Left ventricle myocardium inferior (tissue), 1 donor: Measurements from ENCODE around the gene EIF3D. TPM values are rescaled to one million over a fixed set of nuclear protein-coding genes. Genes with fewer than 3 reads are reported as not detected.
A peak's percentile ranks its signal among the peaks of the same experiment; 100 is the strongest.

Experiments used
- DNase-seq: peaks from one replicate; pipeline ENCODE4 v3.0.0-alpha.2; 2020
- H3K27ac ChIP-seq: fragments of 200-600 bp; replicated peaks from 2 replicates; pipeline ENCODE4 v1.8.0; 2021
- H3K27me3 ChIP-seq: fragments of 200-600 bp; 2 replicates; pipeline ENCODE4 v1.8.0; 2021; ENCODE audit warnings: low read depth
- H3K36me3 ChIP-seq: fragments of 200-600 bp; 2 replicates; pipeline ENCODE4 v1.8.0; 2021
- H3K4me1 ChIP-seq: fragments of 200-600 bp; 2 replicates; pipeline ENCODE4 v1.8.0; 2021
- H3K4me3 ChIP-seq: fragments of 200-600 bp; 2 replicates; pipeline ENCODE4 v1.8.0; 2021; ENCODE audit warnings: mild to moderate bottlenecking, moderate library complexity
- H3K9me3 ChIP-seq: fragments of 200-600 bp; replicated peaks from 2 replicates; pipeline ENCODE4 v1.8.0; 2021
- CTCF ChIP-seq: fragments of 200-600 bp; IDR thresholded peaks from 2 replicates; pipeline ENCODE4 v1.8.0; 2021; ENCODE audit warnings: antibody characterized with exemption, mild to moderate bottlenecking, borderline replicate concordance
- intact Hi-C: fragments of 100-400 bp; cut with micrococcal nuclease; formaldehyde crosslinking; loops from one replicate; pipeline ENCODE4 v1.11.0; 2022
- total RNA-seq: library from RNA; stranded (reverse); fragmentation: NEBNext Ultra II Directional; extraction: Animal tissue kit (Norgen Biotek cat#: 25700); gene quantifications from one replicate; pipeline ENCODE4 v1.2.1, GENCODE V29; 2021
- donor health status: DM: no; HTN: yes; CAD: no; lungs with severe emphysema.

EIF3D gene
- total RNA-seq, 1 donor from 2014 or later = 75.4 TPM

DNA sequence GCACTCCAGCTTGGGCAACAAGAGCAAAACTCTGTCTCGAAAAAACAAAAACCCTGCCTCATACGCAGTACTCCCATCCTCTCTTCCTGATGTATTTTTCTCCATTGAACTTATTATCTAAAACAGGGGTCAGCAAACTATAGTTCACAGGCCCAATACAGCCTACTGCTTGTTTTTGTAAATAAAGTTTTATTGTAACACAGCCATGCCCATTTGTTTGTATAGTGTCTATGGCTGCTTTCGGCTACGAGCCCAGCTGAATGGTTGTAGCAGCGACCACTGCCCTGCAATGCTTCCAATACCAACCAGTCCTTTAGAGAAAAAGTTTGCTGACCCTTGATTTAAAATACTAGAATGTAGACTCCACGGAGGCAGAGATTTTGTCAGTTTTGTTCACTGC is 53.6 kb downstream of the EIF3D start:
- Histone ChIP-seq H3K36me3 (peaks cover 97% of the 10 kb centered on the region), H3K4me1 (peaks cover 27% of the 10 kb centered on the region), H3K4me3 (no peak overlapping the region), H3K27ac (peak overlapping the region; percentile 65), H3K9me3 (no peaks in the 10 kb centered on the region), H3K27me3 (no peaks in the 10 kb centered on the region)
- no peak for TF ChIP-seq CTCF
- intact Hi-C loops = no loop called here
- no peak for DNase-seq

DNA sequence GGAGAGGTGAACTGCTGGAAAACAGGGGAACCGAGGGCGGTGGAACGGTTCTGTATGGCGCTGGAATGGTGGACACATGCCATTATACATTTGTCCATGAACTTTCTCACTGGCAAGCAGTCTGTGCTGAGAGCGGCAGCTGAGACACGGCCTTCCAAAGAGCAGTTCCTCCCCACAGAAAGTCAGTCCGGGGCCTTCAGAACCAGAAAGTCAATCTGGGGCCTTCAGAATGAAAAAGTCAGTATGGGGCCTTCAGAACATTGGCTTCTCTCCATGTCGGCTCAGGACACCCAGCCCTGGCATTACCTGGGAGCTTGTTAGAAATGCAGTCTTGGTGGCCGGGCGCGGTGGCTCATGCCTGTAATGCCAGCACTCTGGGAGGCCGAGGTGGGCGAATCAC is 56.3 kb downstream of the EIF3D start:
- Histone ChIP-seq H3K27ac (no peak overlapping the region), H3K4me1 (peaks cover 48% of the 10 kb centered on the region)
- TF ChIP-seq CTCF = no peak

DNA sequence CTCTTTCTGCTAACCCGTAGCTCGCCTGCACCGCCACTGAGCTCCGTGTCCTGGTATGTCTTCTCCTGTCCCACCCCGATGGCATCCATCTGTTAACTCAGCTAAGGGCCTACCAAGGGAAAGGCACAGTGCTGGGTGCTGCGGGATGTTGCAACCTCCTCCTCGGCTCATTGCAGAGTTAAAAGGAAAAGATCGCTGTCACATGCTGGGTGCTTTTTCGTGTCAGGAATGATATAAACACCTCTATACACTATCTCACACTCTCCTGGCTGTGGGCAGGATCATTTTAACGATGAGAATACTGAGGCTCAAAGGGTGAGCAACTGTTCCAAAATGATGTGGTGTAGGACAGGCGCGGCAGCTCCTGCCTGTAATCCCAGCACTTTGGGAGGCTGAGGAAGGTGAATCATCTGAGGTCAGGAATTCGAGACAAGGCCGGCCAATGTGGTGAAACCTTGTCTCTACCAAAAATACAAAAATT is 57.6 kb downstream of the EIF3D start:
- Histone ChIP-seq H3K36me3 (peaks cover 58% of the 10 kb centered on the region), H3K27ac (no peak overlapping the region)

More for the DNA sequence above, 56.3 kb downstream of the EIF3D start:
- DNase-seq = no peak
- H3K27me3 ChIP-seq = no peaks in the 10 kb centered on the region
- no peak overlapping the region for H3K4me3 ChIP-seq
- no peaks in the 10 kb centered on the region for H3K9me3 ChIP-seq
- intact Hi-C loops = loop anchor here (5.0 kb wide), 1 partner anchor 170 kb away; no protein-coding TSS in a partner anchor
- H3K36me3 ChIP-seq = peaks cover 71% of the 10 kb centered on the region

GRCh38 chr22:36470994-36471331 is 58.0 kb downstream of the EIF3D start:
- H3K9me3 ChIP-seq = no peaks in the 10 kb centered on the region

More for the DNA sequence above, 57.6 kb downstream of the EIF3D start:
- Histone ChIP-seq H3K9me3 (no peaks in the 10 kb centered on the region), H3K27me3 (no peaks in the 10 kb centered on the region), H3K4me3 (no peak overlapping the region), H3K4me1 (peaks cover 61% of the 10 kb centered on the region)
- TF ChIP-seq CTCF = no peak
- intact Hi-C loops = loop anchor here (5.0 kb wide), 1 partner anchor 169 kb away; no protein-coding TSS in a partner anchor
- no peak for DNase-seq

DNA sequence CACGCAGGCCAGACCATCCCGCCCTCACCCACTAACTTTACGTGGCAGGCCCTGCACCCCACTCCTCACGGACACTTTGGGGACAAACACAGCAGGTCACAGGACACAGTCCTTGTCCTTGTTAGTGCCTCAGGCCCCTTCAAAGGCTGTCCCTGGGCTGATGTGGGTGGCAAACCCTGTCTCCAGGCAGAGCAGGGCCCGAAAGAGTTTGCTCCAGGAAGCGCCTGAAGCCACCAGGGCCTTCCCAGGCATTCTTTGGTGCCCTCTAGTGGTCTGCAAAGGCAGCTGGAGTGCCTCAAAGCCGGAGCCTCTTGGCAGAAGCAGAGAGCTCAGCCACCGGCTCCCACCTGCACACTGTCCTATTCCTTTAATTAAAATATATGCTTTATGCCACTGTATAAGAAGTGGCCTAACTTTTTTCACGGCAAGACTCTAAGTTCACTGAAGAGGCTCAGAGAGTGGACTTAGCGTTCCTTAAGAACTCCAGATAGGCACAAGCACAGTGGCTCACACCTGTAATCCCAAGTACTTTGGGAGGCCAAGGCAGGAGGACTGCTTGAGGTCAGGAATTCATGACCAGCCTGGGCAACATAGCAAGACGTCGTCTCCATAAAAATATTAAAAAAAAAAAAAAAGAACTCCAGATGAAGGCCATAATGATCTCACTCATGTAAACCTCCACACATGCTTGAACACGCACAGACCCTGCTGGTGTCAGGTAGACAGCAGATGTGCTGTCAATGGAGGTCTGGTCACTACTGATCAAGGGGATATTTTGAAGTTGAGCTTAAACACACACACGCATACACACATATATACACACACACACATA is 58.6 kb downstream of the EIF3D start:
- no peak overlapping the region for H3K4me3 ChIP-seq
- H3K36me3 ChIP-seq = peaks cover 48% of the 10 kb centered on the region
- peak; percentile 78 for DNase-seq
- H3K27ac ChIP-seq = peak overlapping the region; percentile 92
- H3K27me3 ChIP-seq = no peaks in the 10 kb centered on the region
- intact Hi-C loops = loop anchor here (5.0 kb wide), 1 partner anchor 168 kb away; no protein-coding TSS in a partner anchor
- peaks cover 66% of the 10 kb centered on the region for H3K4me1 ChIP-seq
- no peaks in the 10 kb centered on the region for H3K9me3 ChIP-seq
- TF ChIP-seq CTCF = peak; percentile 99

More at GRCh38 chr22:36470994-36471331, 58.0 kb downstream of the EIF3D start:
- Histone ChIP-seq H3K27ac (peak overlapping the region; percentile 92), H3K4me1 (peaks cover 65% of the 10 kb centered on the region), H3K4me3 (no peak overlapping the region), H3K36me3 (peaks cover 54% of the 10 kb centered on the region), H3K27me3 (no peaks in the 10 kb centered on the region)
- no peak for TF ChIP-seq CTCF
- intact Hi-C loops = loop anchor here (5.0 kb wide), 1 partner anchor 169 kb away; no protein-coding TSS in a partner anchor
- no peak for DNase-seq
